C1 segment of cervical spinal cord (tissue), 14 donors: ENCODE data around the gene RTN4R.

Experiments
- DNase-seq, 14 donors: peaks; one replicate each; lab custom pipeline; 2025; lab: John Stamatoyannopoulos, UW

RTN4R gene

DNA sequence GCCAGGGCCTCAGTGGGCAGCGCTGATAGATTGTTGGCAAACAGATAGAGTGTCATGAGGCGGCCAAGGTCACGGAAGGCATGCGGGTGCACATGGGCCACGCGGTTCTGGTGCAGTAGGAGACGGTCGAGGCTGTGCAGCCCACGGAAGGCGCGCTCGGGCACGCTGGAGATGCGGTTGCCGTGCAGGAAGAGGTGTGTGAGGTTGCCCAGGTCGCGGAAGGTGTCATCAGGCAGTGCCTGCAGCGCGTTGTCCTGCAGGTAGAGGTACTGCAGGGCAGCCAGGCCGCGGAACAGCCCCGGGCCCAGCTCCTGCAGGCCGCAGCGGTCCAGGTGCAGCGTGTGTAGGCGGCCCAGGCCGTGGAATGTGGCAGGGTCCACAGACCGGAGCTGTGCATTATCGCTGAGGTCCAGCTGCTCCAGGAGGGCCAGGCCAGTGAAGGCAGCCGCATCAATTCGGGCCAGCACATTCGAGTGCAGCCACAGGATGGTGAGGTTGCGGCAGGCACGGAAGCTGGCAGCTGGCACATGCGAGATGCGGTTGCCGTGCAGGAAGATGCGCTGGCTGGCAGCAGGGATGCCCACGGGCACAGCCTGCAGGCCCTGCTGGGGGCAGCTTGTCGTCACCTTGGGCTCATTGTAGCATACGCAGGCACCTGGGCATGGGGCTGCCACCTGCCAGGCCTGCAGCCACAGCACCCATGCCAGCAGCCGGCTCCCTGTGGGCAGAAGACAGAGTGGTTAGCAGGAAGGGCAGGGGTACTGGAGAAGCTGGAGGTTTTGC is 25.5 kb downstream of the RTN4R start:
- DNase-seq: no peak

DNA sequence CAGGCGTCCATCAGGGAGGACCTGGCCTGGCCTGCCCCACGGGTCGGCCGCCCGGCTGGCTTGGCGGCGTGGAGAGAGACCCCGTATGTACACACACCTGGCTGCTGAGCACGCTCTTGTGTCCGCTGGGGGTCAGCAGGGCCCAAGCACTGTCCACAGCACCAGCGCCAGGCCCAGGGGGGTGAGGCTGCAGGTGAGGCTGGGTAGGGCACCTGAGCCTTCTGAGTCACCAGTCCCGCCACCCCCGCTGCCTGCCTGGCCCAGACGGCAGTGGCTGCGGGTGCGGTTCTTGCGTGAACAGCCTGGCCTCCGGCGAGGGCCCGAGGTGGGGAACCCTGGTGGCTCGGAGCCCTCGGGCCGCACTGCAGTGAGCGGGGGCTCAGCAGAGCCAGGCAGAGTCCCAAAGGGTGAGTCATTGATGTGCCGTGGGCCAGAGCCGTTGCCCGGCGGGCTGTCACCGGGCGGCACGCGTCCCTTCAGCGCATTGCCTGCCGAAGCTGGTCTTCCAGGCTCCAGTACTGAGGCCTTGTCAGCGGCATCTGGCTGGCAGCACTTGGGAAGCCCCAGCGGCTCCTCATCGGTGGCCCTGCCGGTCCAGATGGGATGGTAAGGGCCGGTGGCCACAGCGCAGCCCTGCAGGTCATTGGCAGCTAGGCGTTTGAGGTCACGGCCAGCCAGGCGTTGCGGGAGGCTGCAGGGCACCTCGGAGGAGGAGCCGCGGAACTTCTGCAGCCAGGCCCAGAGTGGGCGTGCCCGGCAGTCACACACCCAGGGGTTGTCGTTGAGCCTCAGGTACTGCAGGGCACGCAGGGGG is 26.3 kb downstream of the RTN4R start:
- DNase-seq: peak in 5 of 14 donors; percentile 8 to 72 (median 21)

DNA sequence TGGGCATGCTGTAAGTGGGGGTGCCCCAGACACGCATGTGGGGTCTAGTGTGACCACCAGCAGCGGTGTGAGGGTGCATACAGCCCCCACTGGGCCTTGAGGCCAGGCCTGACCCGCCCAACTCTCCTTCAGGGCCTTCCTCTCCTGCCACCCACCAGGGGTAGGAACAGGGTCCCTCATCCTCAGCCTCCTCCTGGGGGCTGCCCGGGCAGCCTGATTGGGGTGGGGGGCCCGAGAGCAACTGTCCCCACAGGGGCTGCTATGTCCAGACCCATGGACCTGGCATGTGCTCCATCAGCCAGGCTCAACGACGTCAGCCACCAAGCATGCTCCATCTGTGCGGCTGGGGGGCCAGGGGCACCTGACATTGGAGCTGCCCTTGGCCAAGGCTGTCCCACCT is 27.2 kb downstream of the RTN4R start:
- DNase-seq: no peak

DNA sequence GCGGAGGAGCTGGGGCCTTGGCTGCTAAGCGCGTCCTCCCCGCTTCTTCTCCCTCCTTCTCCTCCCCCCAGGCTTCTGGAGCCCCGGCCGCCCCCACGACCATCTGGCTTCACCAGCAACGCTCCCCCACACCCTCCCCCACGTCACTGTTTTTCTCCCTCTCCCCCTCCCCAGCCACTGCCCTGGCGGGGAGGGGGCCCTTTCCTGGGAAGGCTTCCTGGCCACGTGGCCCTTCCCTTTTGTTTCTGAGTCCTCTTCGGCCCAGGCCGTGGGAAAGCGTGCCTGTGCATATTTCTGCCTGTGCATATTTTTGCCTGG is 27.7 kb downstream of the RTN4R start:
- DNase-seq: peak in 6 of 14 donors; percentile 11 to 48 (median 30)

DNA sequence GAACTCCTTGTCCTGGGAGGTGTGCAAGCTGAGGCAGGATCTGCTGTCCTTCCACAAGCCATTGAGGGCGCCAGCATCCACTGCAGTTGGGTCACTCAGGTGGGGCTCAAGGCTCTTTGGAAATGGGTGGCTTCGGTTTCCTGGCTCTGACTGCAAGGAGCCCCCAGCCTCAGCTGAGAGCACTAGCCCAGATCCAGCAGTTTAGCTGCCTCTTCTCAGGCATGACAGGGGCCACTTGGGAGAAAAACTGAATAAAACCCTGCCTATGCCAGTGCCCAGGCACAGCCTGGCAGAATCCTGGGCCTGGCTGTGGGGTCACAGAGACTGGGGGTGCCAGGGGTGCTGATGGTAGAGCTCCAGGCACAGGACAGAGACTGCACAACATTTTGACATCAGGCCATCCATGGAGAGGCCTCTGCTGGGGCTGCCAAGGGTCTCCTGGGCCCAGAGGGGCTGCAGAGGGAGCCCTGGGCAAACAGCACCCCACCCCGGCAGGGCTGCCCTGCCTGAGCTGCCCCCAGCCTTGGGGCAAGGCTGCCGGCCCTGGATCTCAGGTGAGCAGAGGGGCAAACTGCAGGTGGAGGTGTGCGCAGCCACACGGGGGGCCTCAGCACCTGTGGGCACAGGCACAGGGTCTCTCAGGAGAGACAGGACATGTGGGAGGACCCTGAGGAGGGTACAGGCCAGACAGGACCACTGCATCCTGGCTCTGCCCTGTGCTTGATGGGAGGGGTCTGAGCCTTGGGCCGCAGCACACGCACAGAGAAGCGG is 28.3 kb downstream of the RTN4R start:
- DNase-seq: no peak

DNA sequence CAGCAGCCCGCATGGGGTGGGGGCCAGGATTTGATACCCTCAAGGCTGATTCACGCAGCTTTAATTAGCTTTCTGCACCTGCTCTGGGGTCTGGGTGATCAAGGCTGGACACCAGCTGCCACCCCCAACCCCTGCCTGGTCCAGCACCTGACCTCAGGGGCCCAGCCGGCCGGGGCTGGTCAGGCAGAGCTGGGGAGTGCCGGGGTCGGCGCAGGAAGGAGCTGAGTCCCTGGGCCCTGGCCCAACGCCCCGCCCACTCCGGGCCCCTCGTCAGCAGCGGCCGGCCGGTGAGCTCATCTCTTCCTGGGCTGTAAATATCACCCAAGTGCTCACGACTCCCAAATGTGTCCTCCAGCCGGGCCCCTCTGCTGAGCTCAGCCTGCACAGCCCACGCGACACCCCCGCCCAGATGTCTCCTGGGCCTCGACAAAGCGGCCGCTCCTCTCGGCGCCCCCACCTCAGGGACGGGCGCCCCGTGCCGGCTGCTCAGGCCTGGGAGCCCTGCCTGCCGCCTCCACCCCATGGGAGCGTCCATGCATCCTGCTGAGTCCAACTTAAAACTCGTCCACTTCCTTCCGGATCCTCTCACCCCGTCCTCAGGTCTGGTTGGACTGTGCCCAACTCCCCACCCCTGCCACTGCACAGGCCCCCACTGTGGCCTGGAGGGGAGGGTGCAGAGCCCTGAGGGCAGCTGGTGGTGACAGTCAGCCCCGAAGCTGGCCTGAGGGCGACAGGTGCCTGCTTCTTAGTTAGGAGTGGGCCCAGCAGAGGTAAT is 29.0 kb downstream of the RTN4R start:
- DNase-seq: no peak

DNA sequence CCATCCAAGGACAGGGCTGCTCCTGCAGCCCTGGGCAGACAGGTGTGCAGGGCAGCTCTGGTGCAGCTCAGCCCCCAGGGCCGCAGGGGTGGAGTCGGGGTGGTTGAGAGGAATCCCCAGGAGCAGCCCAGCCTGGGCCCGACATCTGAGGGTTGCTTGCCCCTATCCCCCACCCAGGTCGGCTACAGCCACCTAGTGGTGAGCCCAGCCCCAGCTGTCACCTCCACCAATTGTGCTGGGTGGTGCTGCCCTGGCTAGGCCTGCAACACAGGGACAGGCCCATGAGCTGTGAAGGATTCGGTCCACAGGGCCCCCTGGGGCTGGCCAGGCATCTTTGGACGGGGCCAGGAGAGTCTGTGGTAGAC is 29.6 kb downstream of the RTN4R start:
- no peak for DNase-seq

DNA sequence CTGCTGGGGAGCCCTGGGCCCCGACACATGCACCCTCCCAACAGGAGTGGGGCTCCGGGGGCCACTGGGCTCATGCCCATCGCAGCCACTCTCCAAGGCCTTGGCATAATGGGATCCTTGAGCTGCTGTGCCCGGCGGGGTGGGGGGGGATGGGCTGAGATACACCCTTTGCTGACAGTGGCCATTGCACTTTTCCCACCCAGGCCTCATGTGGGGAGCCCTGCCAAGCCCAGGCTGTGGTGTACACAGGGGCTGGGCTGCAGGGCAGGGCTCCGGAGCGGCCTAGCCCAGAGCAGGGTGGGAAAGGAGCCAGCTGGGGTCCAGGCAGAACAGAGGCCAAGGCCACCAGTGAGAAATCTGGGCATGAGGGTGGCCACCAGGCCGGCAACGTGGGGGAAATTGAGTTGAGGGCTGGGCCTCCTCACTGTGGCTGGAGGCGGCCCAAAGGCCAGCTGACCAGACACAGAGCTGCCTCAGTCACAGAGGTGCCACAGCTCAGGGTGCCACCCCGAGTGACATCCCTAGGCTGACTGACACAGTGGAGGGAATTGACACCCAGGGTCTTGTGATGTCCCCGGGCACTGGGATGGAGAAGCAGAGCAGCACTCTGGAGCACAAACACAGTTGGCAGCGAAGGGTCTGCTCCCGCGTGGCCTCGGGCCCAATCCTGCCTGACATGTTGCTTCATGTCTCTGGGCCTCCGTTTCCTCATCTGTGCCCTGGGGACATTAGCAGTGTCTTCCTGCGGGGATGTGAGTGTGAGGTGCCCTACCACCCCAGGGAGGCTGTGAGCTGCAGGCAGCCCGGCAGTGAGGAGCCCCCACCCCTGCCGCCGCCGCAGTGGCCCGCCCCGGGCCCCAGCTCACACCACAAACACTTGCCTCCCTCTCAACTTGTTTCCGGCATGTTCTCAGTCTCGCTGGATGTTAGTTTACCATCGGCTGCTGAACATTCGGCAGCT is 30.4 kb downstream of the RTN4R start:
- peak in 2 of 14 donors; percentile 26 to 37 for DNase-seq

DNA sequence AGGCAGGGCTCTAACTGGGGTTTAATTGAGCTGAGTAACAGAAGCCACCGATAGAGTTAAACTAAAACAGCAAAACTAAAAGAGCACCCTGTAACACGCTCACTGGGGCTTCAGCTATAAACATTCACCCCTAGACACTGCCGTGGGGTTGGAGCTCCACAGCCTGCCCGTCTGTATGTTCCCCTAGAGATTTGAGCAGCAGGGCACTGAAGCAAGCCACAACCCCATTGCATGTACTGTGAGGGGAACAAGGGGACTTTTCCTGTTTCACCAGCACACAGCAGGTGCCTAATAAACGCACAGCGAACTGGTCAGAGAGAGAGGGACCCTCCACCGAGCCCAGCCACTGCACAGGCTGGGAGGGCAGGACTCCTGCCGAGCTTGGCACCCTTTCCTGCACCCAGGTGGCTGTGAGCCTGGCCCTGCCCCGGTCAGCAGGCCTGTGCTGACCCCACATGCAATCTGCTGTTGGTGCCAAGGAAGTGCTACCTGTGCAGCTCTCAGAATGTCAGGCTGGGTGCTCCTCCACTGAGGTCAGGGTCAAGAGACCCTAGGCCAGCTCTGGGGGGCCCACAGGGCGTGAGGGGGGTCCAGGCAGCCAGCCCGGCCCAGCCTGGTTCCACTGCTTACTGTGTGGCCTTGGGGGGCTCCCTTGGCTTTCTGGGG is 31.9 kb downstream of the RTN4R start:
- no peak for DNase-seq

DNA sequence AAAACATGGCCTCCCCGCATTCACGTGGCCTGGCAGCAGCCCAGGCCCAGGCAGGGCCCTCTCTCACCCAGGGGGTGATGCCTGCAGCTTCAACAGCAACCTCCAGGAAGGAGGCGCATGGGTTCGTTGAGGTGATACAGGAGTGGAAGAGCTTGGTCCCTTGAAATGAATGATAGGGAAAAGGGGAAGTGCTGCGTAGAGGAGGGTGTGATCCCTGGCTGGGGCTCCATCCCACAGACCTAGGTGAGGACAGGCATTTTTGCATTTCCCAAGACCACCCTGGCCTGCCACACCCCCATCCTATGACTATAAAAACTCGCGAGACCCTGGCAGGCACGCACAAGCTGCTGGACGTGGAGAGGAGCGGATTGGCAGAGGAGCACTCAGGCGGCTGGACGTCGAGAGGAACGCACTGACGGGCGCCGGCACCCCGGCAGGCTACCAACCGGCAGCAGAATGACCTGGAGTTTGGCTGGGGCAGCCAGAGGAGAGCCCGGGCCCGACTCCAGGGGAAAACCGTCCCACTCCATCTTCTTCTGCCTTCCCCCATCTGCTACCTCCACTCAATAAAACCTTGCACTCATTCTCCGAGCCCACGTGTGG is 32.6 kb downstream of the RTN4R start:
- DNase-seq: peak in 2 of 14 donors; percentile 21 to 70

DNA sequence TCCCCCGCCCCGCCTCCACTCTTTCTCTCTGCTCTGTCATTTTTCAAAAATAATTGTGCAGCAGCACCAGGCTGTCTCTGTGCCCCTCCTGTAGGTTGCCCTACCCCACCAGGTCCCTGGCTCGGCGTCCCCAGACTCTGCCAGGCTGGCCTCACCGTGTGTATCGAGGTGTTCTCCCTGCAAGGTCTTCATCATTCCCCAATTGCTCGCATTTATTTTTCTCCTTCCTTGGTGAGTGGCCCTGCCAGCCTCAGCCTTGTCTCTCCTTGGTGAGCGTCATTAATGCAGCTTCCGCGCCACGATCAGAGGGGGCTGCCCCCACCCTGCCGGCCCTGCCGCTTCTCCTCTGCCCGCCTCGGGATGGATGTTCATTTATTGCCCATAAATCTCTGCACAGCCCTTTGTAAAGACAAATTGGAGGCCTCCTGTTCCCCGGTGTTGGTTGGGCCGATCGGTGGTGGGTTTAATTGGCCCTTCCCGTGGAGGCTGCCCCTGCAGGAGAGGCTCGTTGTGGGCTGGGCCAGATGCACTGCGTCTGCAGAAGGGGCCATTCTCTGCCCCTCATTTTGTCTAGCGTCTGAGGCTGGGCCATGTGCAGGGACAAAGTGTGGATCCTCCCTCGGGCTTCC is 33.2 kb downstream of the RTN4R start:
- DNase-seq: no peak

DNA sequence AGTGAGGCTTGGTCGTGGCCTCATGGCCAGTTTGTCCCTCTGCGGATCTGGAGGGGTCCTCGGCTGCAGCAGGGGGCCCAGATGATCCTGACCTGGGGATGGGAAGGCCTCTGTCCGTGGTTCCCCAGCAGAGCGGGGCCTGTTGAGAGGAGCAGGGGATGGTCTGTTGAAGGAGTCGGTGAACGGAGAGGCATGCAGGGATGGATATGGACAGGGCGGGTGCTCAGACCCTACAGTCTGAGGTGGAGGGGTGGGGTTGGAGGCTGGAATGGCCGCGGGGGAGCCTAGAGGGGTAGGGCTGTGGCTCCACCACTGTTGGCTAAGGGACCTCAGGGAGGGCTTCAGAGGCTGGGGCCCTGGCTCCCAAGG is 33.8 kb downstream of the RTN4R start:
- no peak for DNase-seq

DNA sequence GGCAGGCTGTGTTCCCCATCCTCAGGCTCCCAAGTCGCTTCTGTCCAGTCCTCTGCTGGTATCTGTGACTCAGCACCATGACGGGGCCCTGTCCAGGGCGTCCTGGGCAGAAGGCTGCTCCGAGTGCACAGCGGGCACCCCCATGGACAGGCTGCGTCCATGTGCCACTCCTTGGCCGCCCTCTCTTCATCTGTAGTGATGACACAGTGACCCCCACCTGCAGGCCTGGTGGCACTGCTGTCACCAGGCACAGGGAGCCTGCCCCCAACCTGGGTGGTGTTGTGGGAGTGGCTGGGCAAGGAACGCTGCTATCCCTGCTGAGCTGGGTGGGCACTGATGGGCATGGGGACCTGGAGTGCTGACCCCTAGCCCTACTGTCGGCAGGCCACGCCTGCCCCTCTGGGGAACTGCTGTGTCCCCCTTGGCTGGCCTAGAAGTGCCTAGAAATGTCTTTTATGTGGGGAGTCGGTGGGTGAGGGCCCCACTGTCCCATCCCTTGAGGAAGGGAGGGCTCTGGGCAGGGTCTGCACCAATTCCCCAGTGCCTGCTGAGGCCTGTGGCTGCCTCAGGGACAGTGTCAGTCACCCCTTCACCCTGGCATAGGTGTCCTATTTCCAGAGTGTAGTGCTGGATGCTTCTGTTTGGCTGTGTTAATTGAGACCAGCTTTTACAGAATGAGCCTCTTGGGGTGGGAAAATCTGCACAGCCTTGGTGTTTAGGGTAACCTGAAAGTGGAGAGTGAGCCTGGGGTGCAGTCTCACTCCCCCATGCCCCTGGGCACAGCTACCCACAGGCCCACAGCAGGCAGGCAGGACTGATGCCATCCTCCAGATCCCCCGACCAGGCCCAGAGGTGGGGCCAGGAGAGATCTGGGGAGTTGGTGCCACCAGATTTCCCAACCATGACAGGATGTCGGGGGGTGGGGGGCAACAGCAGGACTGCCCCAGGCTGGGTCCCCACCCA is 34.5 kb downstream of the RTN4R start:
- DNase-seq: no peak

DNA sequence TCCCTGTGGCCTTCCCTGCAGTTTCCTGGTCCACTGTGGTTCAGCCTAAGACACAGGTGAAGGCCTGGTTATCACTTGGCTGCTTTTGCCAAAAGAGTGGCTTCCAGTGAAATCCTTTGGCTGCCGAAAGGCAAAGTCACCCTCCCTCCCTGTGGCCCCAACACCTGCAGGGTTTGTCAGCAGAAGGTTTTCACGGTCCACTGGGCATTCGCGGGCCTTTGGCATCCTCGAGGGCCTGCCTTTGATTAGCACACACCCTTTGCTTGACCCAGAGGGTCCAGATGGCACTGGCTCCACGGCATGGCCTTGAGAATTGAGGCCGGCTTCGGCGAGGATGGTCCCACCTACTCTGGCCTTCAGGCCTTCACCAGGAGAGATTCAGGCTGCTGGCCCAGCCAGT is 35.3 kb downstream of the RTN4R start:
- no peak for DNase-seq

DNA sequence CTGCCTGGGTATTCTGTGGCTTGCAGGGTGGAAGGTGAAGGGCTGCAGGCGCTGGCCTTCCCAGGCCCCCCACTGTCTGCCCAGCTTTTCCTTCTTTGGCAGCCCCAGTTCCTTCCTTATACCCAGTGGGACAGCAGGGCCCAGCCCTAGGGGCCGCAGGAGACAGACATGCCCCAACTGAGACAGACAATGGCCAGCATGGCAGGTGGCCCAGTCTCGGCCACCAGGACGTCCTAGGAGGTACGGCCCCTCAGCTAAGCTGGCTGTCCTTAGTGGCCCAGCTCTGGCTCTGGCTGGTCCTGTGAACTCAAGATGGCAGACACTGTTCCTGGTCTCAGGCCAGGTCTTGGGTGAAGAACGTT is 35.9 kb downstream of the RTN4R start:
- DNase-seq: no peak

DNA sequence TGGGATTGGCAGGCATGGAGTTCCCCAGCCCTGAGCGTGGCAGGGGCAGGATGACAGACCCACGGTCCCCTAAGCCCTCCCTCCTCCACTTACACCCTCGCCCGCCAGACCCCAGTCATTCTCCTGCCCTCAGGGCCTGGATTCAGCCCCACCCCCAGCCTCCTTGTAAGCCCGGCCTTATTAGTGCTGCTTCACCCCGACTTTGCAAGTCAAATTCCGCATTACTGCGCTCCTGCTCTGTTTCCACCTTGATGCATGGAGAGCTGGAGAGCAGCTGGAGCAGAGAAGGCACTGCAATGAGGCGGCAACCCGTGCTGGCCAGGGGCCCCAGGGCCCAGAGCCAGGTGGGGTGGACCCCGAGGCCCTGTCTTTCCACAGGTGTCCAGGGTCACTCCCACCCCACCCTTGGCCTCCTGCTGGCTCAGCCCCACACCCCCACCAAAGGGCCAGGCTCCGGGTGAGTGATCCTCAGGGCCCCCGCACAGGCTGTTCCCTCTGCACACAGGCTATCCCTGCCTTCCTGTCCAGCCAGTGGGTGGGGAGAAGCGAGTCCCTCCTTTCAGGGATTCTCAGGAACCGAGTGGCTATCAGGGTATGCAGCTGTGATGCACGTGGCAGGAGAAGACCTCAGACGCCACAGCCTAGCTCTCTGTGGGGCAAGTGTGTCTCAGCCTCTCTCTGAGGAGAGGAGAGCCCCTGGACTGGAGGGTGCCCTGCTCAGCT is 36.4 kb downstream of the RTN4R start:
- no peak for DNase-seq

DNA sequence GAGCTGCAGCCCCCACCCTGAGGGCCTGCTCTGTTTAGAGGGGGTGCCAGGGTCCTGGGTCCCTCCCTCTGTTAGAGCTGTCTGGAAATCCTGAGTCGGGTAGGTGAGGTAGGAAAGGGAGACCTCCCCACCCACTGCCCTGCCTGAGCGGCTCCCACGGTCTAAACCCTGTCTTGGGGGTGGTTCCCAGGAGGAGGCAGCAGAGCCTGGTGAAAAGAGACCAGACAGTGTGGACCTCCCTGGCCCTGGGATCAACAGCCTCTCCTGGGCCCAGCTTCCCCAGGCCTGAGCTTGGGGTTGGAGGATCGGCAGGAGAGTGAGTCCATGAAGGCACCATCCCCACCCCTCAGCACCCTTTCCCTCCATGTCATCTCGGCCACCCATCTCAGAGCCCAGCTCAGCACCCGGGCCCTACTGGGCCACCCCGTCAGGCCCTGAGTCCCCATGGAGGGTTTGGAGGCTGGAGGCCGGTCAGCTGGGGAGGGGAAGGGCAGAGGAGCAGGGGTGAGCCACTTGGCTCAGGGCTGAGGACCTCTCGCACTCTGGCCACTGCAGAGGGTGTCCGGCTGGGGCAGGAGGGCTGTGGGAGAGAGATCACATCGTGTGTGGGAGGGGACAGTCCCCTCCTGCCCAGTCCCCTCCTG is 37.2 kb downstream of the RTN4R start:
- no peak for DNase-seq
